Hepatocyte (in vitro differentiated cells): ENCODE measurements around the gene KRTAP5-6.

Source experiments
- EZH2 ChIP-seq: fragments of 200-600 bp; sonication (generic); IDR thresholded peaks from 2 replicates; pipeline ENCODE4 v1.6.1; 2016; ENCODE audit warnings: antibody characterized with exemption, mild to moderate bottlenecking, borderline replicate concordance
- EZH2phosphoT487 ChIP-seq: fragments of 200-600 bp; sonication (generic); IDR thresholded peaks from one replicate; pipeline ENCODE4 v1.6.1; 2018; ENCODE audit warnings: antibody characterized with exemption, mild to moderate bottlenecking, low read depth, moderate library complexity; ENCODE audit not compliant: unreplicated experiment, severe bottlenecking
- TF ChIP-seq, protein P1 (sequence below): fragments of 200-600 bp; sonication (generic); IDR thresholded peaks from 2 replicates; pipeline ENCODE4 v1.5.1; 2016; ENCODE audit warnings: antibody characterized with exemption, mild to moderate bottlenecking; ENCODE audit not compliant: poor library complexity

DNA sequence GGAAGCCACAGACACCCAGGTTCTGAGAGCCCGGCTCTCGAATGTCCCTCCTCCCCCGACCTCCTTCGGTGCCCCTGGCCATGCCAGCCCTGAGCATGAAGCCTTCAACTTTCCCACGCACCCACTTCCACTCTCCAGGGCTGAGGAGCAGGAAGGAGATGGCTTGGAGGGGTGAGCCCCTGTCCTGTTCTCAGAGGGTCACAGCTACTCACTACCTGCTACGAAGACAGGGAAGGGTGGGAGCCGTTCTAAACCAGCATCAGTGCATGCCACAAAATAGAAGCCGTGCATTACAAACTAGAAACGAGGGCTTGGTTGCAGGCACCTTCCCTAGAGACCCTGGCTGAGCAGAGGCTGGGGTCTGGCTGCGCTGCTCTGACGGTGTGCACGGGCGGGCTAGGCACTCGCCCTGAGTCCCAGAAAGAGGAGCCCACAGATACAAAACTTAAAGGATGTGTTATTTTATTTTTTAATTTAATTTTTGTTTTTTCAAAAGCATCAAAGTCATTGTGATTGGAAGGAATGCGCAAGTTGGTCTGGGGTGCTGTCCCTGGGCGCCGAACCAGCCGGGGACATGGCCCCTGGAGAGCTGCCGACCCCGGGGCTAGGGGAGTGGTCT, 4.2 kb upstream of the KRTAP5-6 start:
- no peak for TF ChIP-seq EZH2
- TF ChIP-seq, protein P1, sequence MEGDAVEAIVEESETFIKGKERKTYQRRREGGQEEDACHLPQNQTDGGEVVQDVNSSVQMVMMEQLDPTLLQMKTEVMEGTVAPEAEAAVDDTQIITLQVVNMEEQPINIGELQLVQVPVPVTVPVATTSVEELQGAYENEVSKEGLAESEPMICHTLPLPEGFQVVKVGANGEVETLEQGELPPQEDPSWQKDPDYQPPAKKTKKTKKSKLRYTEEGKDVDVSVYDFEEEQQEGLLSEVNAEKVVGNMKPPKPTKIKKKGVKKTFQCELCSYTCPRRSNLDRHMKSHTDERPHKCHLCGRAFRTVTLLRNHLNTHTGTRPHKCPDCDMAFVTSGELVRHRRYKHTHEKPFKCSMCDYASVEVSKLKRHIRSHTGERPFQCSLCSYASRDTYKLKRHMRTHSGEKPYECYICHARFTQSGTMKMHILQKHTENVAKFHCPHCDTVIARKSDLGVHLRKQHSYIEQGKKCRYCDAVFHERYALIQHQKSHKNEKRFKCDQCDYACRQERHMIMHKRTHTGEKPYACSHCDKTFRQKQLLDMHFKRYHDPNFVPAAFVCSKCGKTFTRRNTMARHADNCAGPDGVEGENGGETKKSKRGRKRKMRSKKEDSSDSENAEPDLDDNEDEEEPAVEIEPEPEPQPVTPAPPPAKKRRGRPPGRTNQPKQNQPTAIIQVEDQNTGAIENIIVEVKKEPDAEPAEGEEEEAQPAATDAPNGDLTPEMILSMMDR: no peak
- no peak for TF ChIP-seq EZH2phosphoT487
